PFSK-1 (cell line): ENCODE measurements around the gene DDX24.

Experiments used
- POLR2AphosphoS5 ChIP-seq: IDR thresholded peaks from 2 replicates; pipeline ENCODE4 v1.6.1; 2012; ENCODE audit warnings: low read depth, mild to moderate bottlenecking, control low read depth, low read length, moderate library complexity
- TAF1 ChIP-seq: IDR thresholded peaks from 2 replicates; pipeline ENCODE4 v1.6.1; 2012; ENCODE audit warnings: low read length, control low read depth, borderline replicate concordance; ENCODE audit not compliant: insufficient read depth
- TF ChIP-seq, protein P1 (sequence below), 2 experiments: IDR thresholded peaks; 2 replicates each; pipeline versions ENCODE4 v1.6.1 to v1.8.0; 2011 to 2012; ENCODE audit warnings: low read depth in 2 of 2, low read length in 2 of 2, control low read depth in 1 of 2, inconsistent platforms in 1 of 2, mild to moderate bottlenecking in 1 of 2, moderate library complexity in 1 of 2; ENCODE audit not compliant: insufficient read depth in 1 of 2

DNA sequence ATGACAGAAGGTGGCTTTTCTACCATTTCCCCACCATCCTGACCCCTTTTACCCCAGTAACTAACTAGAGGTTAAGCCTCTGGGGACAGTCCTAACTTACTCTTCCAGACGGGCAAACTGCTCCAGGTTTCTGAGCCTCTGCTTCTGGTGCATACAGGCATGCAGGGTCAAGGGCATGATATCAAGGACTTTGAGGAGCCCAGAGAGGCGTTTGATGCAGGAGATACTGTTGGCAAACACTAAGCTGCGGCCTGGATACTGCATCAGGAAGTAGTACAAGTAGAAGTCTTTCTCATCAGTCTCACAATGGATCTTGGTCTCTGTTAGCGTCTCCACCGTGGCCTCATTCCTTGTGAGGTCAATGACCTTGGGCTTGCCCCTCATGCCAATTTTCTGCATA lies 21.0 kb downstream of the DDX24 start:
- no peak for TF ChIP-seq POLR2AphosphoS5
- TF ChIP-seq, protein P1, sequence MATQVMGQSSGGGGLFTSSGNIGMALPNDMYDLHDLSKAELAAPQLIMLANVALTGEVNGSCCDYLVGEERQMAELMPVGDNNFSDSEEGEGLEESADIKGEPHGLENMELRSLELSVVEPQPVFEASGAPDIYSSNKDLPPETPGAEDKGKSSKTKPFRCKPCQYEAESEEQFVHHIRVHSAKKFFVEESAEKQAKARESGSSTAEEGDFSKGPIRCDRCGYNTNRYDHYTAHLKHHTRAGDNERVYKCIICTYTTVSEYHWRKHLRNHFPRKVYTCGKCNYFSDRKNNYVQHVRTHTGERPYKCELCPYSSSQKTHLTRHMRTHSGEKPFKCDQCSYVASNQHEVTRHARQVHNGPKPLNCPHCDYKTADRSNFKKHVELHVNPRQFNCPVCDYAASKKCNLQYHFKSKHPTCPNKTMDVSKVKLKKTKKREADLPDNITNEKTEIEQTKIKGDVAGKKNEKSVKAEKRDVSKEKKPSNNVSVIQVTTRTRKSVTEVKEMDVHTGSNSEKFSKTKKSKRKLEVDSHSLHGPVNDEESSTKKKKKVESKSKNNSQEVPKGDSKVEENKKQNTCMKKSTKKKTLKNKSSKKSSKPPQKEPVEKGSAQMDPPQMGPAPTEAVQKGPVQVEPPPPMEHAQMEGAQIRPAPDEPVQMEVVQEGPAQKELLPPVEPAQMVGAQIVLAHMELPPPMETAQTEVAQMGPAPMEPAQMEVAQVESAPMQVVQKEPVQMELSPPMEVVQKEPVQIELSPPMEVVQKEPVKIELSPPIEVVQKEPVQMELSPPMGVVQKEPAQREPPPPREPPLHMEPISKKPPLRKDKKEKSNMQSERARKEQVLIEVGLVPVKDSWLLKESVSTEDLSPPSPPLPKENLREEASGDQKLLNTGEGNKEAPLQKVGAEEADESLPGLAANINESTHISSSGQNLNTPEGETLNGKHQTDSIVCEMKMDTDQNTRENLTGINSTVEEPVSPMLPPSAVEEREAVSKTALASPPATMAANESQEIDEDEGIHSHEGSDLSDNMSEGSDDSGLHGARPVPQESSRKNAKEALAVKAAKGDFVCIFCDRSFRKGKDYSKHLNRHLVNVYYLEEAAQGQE (IDR thresholded peaks at IDR 0.05; ENCODE audit: insufficient read depth in 1 of 2, low read depth in 2 of 2, low read length in 2 of 2) = no peak
- no peak for TF ChIP-seq TAF1
